ENCODE data around the gene THEMIS.

Gene THEMIS

GRCh38 chr6:127878115-127878514 lies 22.7 kb downstream of the THEMIS start:
- H3K27me3 ChIP-seq (ENCODE audit: insufficient read depth, poor library complexity, severe bottlenecking) = peaks cover 4% of the 10 kb centered on the region
- H3K27ac ChIP-seq (replicated peaks) = no peak overlapping the region
- DNase-seq (ENCODE audit: low read depth in 1 of 2, low spot score in 1 of 2) = no peak
- no peak overlapping the region for H3K4me3 ChIP-seq (replicated peaks; ENCODE audit: insufficient read depth, low read length)
- TF ChIP-seq GABPA (IDR thresholded peaks at IDR 0.05; ENCODE audit: low read depth) (no peak), CTCF (IDR thresholded peaks at IDR 0.05; ENCODE audit: insufficient read depth, low read length) (no peak), SPI1 (IDR thresholded peaks at IDR 0.05; ENCODE audit: borderline replicate concordance, low read depth) (no peak), REST (IDR thresholded peaks at IDR 0.05; ENCODE audit: insufficient replicate concordance, low read depth) (no peak), POLR2AphosphoS5 (IDR thresholded peaks at IDR 0.05; ENCODE audit: low read depth) (no peak)

- no peak overlapping the region for H3K27ac ChIP-seq (replicated peaks)
- no peak for TF ChIP-seq CTCF (IDR thresholded peaks at IDR 0.05; ENCODE audit: insufficient read depth, low read length)
- TF ChIP-seq REST (IDR thresholded peaks at IDR 0.05; ENCODE audit: insufficient replicate concordance, low read depth) = no peak
- no peak for TF ChIP-seq SPI1 (IDR thresholded peaks at IDR 0.05; ENCODE audit: borderline replicate concordance, low read depth)
- no peak for TF ChIP-seq POLR2AphosphoS5 (IDR thresholded peaks at IDR 0.05; ENCODE audit: low read depth)
- no peak for TF ChIP-seq GABPA (IDR thresholded peaks at IDR 0.05; ENCODE audit: low read depth)
- no peak overlapping the region for H3K4me3 ChIP-seq (replicated peaks; ENCODE audit: insufficient read depth, low read length)
- H3K27me3 ChIP-seq (ENCODE audit: insufficient read depth, poor library complexity, severe bottlenecking) = peaks cover 4% of the 10 kb centered on the region
- no peak for DNase-seq (ENCODE audit: low read depth in 1 of 2, low spot score in 1 of 2)
Measured at GRCh38 chr6:127877231-127877630, 23.6 kb downstream of the THEMIS start.

- Histone ChIP-seq H3K27ac (replicated peaks) (no peak overlapping the region), H3K4me3 (replicated peaks; ENCODE audit: insufficient read depth, low read length) (no peak overlapping the region), H3K27me3 (ENCODE audit: insufficient read depth, poor library complexity, severe bottlenecking) (no peaks in the 10 kb centered on the region)
- TF ChIP-seq REST (IDR thresholded peaks at IDR 0.05; ENCODE audit: insufficient replicate concordance, low read depth) (no peak), GABPA (IDR thresholded peaks at IDR 0.05; ENCODE audit: low read depth) (no peak), POLR2AphosphoS5 (IDR thresholded peaks at IDR 0.05; ENCODE audit: low read depth) (no peak), CTCF (IDR thresholded peaks at IDR 0.05; ENCODE audit: insufficient read depth, low read length) (no peak), SPI1 (IDR thresholded peaks at IDR 0.05; ENCODE audit: borderline replicate concordance, low read depth) (no peak)
- no peak for DNase-seq (ENCODE audit: low read depth in 1 of 2, low spot score in 1 of 2)
Measured at GRCh38 chr6:127869772-127870404, 31.0 kb downstream of the THEMIS start.

All from HL-60 (cell line).